DOHH2 (cell line): Measurements from ENCODE around the gene SLC34A3.
"Not testable (repeated sequence)": the region's sequence is repeated elsewhere in the genome, so short reads cannot be mapped to it uniquely, and the experiment has no call there.

ENCODE experiments used
- H3F3A ChIP-seq: fragments of 200-600 bp; sonication (generic), shearing (Covaris generic); 2 replicates; pipeline ENCODE4 v1.6.0; 2016; ENCODE audit warnings: antibody characterized with exemption, mild to moderate bottlenecking; ENCODE audit not compliant: control insufficient read depth, insufficient read depth
- H3K27ac ChIP-seq: fragments of 200-600 bp; sonication (generic); 2 replicates; pipeline ENCODE4 v1.5.1; 2014; ENCODE audit warnings: low read depth, mild to moderate bottlenecking, low read length, moderate library complexity
- H3K27me3 ChIP-seq: fragments of 200-600 bp; sonication (generic); 2 replicates; pipeline ENCODE4 v1.6.1; 2014; ENCODE audit warnings: mild to moderate bottlenecking, low read length, mixed read lengths; ENCODE audit not compliant: control insufficient read depth
- H3K36me3 ChIP-seq: fragments of 200-600 bp; sonication (generic); 2 replicates; pipeline ENCODE4 v1.6.1; 2014; ENCODE audit warnings: mild to moderate bottlenecking, low read length, moderate library complexity, mixed read lengths; ENCODE audit not compliant: control insufficient read depth
- H3K4me1 ChIP-seq: fragments of 200-600 bp; sonication (generic); 2 replicates; pipeline ENCODE4 v1.6.1; 2014; ENCODE audit warnings: mild to moderate bottlenecking, low read length, mixed read lengths; ENCODE audit not compliant: control insufficient read depth
- H3K4me2 ChIP-seq: fragments of 200-600 bp; sonication (generic); 2 replicates; pipeline ENCODE4 v1.6.0; 2014; ENCODE audit warnings: mild to moderate bottlenecking, low read length, moderate library complexity
- H3K4me3 ChIP-seq: fragments of 200-600 bp; sonication (generic); 2 replicates; pipeline ENCODE4 v1.5.1; 2014; ENCODE audit warnings: mild to moderate bottlenecking, low read length, mixed read lengths
- H3K79me2 ChIP-seq: fragments of 200-600 bp; sonication (generic); 2 replicates; pipeline ENCODE4 v1.6.1; 2014; ENCODE audit warnings: mild to moderate bottlenecking, low read length, mixed read lengths; ENCODE audit not compliant: control insufficient read depth
- H3K9me2 ChIP-seq: fragments of 200-600 bp; sonication (generic); replicated peaks from 2 replicates; pipeline ENCODE4 v1.6.1; 2014; ENCODE audit warnings: mild to moderate bottlenecking, low read length, mixed read lengths; ENCODE audit not compliant: control insufficient read depth
- H3K9me3 ChIP-seq: fragments of 200-600 bp; sonication (generic); 2 replicates; pipeline ENCODE4 v1.6.1; 2014; ENCODE audit warnings: antibody characterized with exemption, low read length, mixed read lengths; ENCODE audit not compliant: control insufficient read depth, insufficient read depth
- H4K20me1 ChIP-seq: fragments of 200-600 bp; sonication (generic); 2 replicates; pipeline ENCODE4 v1.6.0; 2014; ENCODE audit warnings: low read depth, mild to moderate bottlenecking, antibody characterized with exemption, low read length, moderate library complexity; ENCODE audit not compliant: control insufficient read depth, insufficient read depth
- CTCF ChIP-seq: fragments of 200-600 bp; sonication (generic); IDR thresholded peaks from one replicate; pipeline ENCODE4 v1.5.1; 2014; ENCODE audit warnings: antibody characterized with exemption, mild to moderate bottlenecking, low read depth, low read length; ENCODE audit not compliant: poor library complexity, severe bottlenecking
- EZH2phosphoT487 ChIP-seq: fragments of 200-600 bp; sonication (generic); IDR thresholded peaks from 2 replicates; pipeline ENCODE4 v1.6.1; 2017; ENCODE audit warnings: borderline replicate concordance, mild to moderate bottlenecking, antibody characterized with exemption, low read length, moderate library complexity, mixed read lengths

SLC34A3 gene

GRCh38 chr9:137240841-137241489 is 10.3 kb downstream of the SLC34A3 start, which contains the start of gene TUBB4B:
TUBB4B (plus strand) TSS chr9:137241287; CDS start chr9:137241361, 74 bp downstream.
- no peaks in the 10 kb centered on the region for H3K9me2 ChIP-seq
- peak within 1 kb of the TSS; percentile 85 for H3K27ac ChIP-seq
- H3K4me1 ChIP-seq: peaks cover 60% of the 10 kb centered on the region
- H3F3A ChIP-seq: peaks cover 9% of the 10 kb centered on the region
- H3K4me2 ChIP-seq: peak within 1 kb of the TSS; percentile 82
- peaks cover 29% of the 10 kb centered on the region for H3K36me3 ChIP-seq
- H3K9me3 ChIP-seq: no peaks in the 10 kb centered on the region
- peaks cover 21% of the 10 kb centered on the region for H4K20me1 ChIP-seq
- peaks cover 52% of the 10 kb centered on the region for H3K79me2 ChIP-seq
- no peaks in the 10 kb centered on the region for H3K27me3 ChIP-seq
- peak within 1 kb of the TSS; percentile 84 for H3K4me3 ChIP-seq
- TF ChIP-seq CTCF: no peak
- TF ChIP-seq EZH2phosphoT487: no peak

- no peak for TF ChIP-seq EZH2phosphoT487
- TF ChIP-seq CTCF: no peak
- H3K27me3 ChIP-seq: no peaks in the 10 kb centered on the region
- H3K4me3 ChIP-seq: peak overlapping the region; percentile 84
- H3K4me1 ChIP-seq: peaks cover 60% of the 10 kb centered on the region
- peaks cover 9% of the 10 kb centered on the region for H3F3A ChIP-seq
- H3K4me2 ChIP-seq: peak overlapping the region; percentile 82
- H4K20me1 ChIP-seq: peaks cover 21% of the 10 kb centered on the region
- H3K9me2 ChIP-seq: no peaks in the 10 kb centered on the region
- peaks cover 52% of the 10 kb centered on the region for H3K79me2 ChIP-seq
- peaks cover 29% of the 10 kb centered on the region for H3K36me3 ChIP-seq
- H3K9me3 ChIP-seq: no peaks in the 10 kb centered on the region
- peak overlapping the region; percentile 40 for H3K27ac ChIP-seq
These were observed 11.0 kb downstream of the SLC34A3 start for GRCh38 chr9:137241490-137242268.

- TF ChIP-seq CTCF: no peak
- no peak for TF ChIP-seq EZH2phosphoT487
- Histone ChIP-seq H3K9me3 (no peaks in the 10 kb centered on the region), H3K36me3 (peaks cover 29% of the 10 kb centered on the region), H3K4me3 (peak overlapping the region; percentile 84), H3K4me2 (peak overlapping the region; percentile 82), H3F3A (peaks cover 9% of the 10 kb centered on the region), H3K9me2 (no peaks in the 10 kb centered on the region), H3K79me2 (peaks cover 45% of the 10 kb centered on the region), H3K27ac (no peak overlapping the region), H4K20me1 (peaks cover 21% of the 10 kb centered on the region), H3K4me1 (peaks cover 53% of the 10 kb centered on the region), H3K27me3 (no peaks in the 10 kb centered on the region)
These were observed 11.8 kb downstream of the SLC34A3 start for GRCh38 chr9:137242269-137243203.

- H4K20me1 ChIP-seq: peaks cover 21% of the 10 kb centered on the region
- peak overlapping the region; percentile 82 for H3K4me2 ChIP-seq
- peaks cover 46% of the 10 kb centered on the region for H3K4me1 ChIP-seq
- H3K4me3 ChIP-seq: peak overlapping the region; percentile 84
- not testable (repeated sequence) for H3K27me3 ChIP-seq, H3F3A ChIP-seq, H3K9me3 ChIP-seq, H3K27ac ChIP-seq, H3K9me2 ChIP-seq
- peaks cover 29% of the 10 kb centered on the region for H3K36me3 ChIP-seq
- H3K79me2 ChIP-seq: peaks cover 38% of the 10 kb centered on the region
These were observed 12.5 kb downstream of the SLC34A3 start for GRCh38 chr9:137243266-137243625.
